Upper lobe of left lung (tissue), 4 donors: ENCODE data around the gene CDC42.

Experiments
- CTCF ChIP-seq, 6 experiments: fragments of 450-650 bp in 4 of 6; fragments of 200-600 bp in 2 of 6; sonication (generic) in 2 of 6; IDR thresholded peaks; one replicate each; pipeline ENCODE4 v1.5.1; 2016 to 2019; ENCODE audit warnings: antibody characterized with exemption in 6 of 6
- EP300 ChIP-seq, 4 donors: sonication (generic); formaldehyde crosslinking; IDR thresholded peaks; one replicate each; pipeline ENCODE4 v1.5.1; 2017; ENCODE audit warnings: antibody characterized with exemption in 4 of 4, control low read depth in 2 of 4
- POLR2A ChIP-seq, 4 donors: fragments of 450-650 bp; IDR thresholded peaks; one replicate each; pipeline ENCODE4 v1.5.1; 2016 to 2017; ENCODE audit warnings: antibody characterized with exemption in 4 of 4, mild to moderate bottlenecking in 2 of 4
- POLR2AphosphoS5 ChIP-seq, 2 donors: sonication (generic); formaldehyde crosslinking; IDR thresholded peaks; one replicate each; pipeline ENCODE4 v1.5.1; 2017; ENCODE audit warnings: antibody characterized with exemption in 2 of 2

GRCh38 chr1:22102746-22103145 is 50.2 kb downstream of the CDC42 start:
- TF ChIP-seq POLR2A (IDR thresholded peaks at IDR 0.05) = no peak
- no peak for TF ChIP-seq CTCF (IDR thresholded peaks at IDR 0.05)
- no peak for TF ChIP-seq POLR2AphosphoS5 (IDR thresholded peaks at IDR 0.05)
- no peak for TF ChIP-seq EP300 (IDR thresholded peaks at IDR 0.05)
